CD4-positive, alpha-beta T cell (primary cell): Measurements from ENCODE around the gene PDGFD. TPM values are rescaled to one million over a fixed set of nuclear protein-coding genes. Genes with fewer than 3 reads are reported as not detected.

Experiments used
- ATAC-seq: fragments of 200-7000 bp; cut with Tn5 transposase; one replicate; pipeline ENCODE4 v1.10.0; 2022; ENCODE audit warnings: mild to moderate bottlenecking; ENCODE audit not compliant: poor library complexity
- CTCF ChIA-PET: fragments of 350-600 bp; sonication (Branson Sonifier 250); formaldehyde crosslinking; loops from one replicate; lab custom pipeline; 2021; ENCODE audit warnings: antibody characterized with exemption, inconsistent platforms; lab: Charles Lee
- POLR2A ChIA-PET: fragments of 350-600 bp; sonication (Branson Sonifier 250); formaldehyde crosslinking; loops from one replicate; lab custom pipeline; 2021; ENCODE audit warnings: antibody characterized with exemption, inconsistent platforms; lab: Charles Lee
- DNase-seq, 14 experiments: peaks; one replicate each; pipeline ENCODE4 v3.0.0-alpha.2; 2013 to 2020; ENCODE audit warnings: mixed read lengths in 2 of 14
- H3K27ac ChIP-seq, 2 donors: one replicate each; pipeline versions ENCODE4 v1.5.1 to v1.7.0; 2013; ENCODE audit warnings: low read length in 2 of 2, low read depth in 1 of 2, mild to moderate bottlenecking in 1 of 2
- H3K27me3 ChIP-seq, 2 experiments: 1 replicate in 1 of 2; 2 replicates in 1 of 2; pipeline versions ENCODE4 v1.6.1 to v1.7.0; 2013; ENCODE audit warnings: low read length in 2 of 2, control low read depth in 1 of 2, mild to moderate bottlenecking in 1 of 2, moderate library complexity in 1 of 2; ENCODE audit not compliant: insufficient read depth in 2 of 2, control insufficient read depth in 1 of 2
- H3K36me3 ChIP-seq: one replicate; pipeline ENCODE4 v1.6.1; 2013; ENCODE audit warnings: low read length, control low read depth; ENCODE audit not compliant: insufficient read depth
- H3K4me1 ChIP-seq: one replicate; pipeline ENCODE4 v1.6.1; 2013; ENCODE audit warnings: low read length, control low read depth; ENCODE audit not compliant: insufficient read depth
- H3K4me3 ChIP-seq: one replicate; pipeline ENCODE4 v1.5.1; 2013; ENCODE audit warnings: mild to moderate bottlenecking, low read length, moderate library complexity
- H3K9me3 ChIP-seq, 2 experiments: 1 replicate in 1 of 2; 2 replicates in 1 of 2; pipeline versions ENCODE4 v1.6.1 to v1.7.0; 2013; ENCODE audit warnings: low read length in 2 of 2, mild to moderate bottlenecking in 2 of 2, control low read depth in 1 of 2, moderate library complexity in 1 of 2; ENCODE audit not compliant: control insufficient read depth in 1 of 2, insufficient read depth in 1 of 2
- H3K27ac Mint-ChIP-seq: one replicate; pipeline ENCODE4 v1.8.0; 2020; ENCODE audit warnings: mixed read lengths
- H3K27me3 Mint-ChIP-seq: one replicate; pipeline ENCODE4 v1.8.0; 2021; ENCODE audit warnings: mixed read lengths
- H3K36me3 Mint-ChIP-seq: one replicate; pipeline ENCODE4 v1.8.0; 2021; ENCODE audit warnings: low read depth, mixed read lengths
- H3K4me1 Mint-ChIP-seq: one replicate; pipeline ENCODE4 v1.8.0; 2021; ENCODE audit warnings: low read depth, mixed read lengths
- H3K4me3 Mint-ChIP-seq: one replicate; pipeline ENCODE4 v1.8.0; 2020; ENCODE audit warnings: mild to moderate bottlenecking, mixed read lengths
- H3K9me3 Mint-ChIP-seq: one replicate; pipeline ENCODE4 v1.8.0; 2020; ENCODE audit warnings: mixed read lengths
- CTCF ChIP-seq: fragments of 200-600 bp; IDR thresholded peaks from one replicate; pipeline ENCODE4 v1.8.0; 2022; ENCODE audit warnings: antibody characterized with exemption, mild to moderate bottlenecking
- intact Hi-C, 2 experiments: fragments of 100-400 bp; cut with DNase I in 1 of 2; cut with micrococcal nuclease in 1 of 2; formaldehyde crosslinking; loops; one replicate each; pipeline versions ENCODE4 v1.15.1 to v1.9.0; 2023 to 2025; cut with DNase I, micrococcal nuclease
- total RNA-seq, 174 experiments: library from RNA in 2 of 174; stranded (reverse) in 2 of 174; gene quantifications; one replicate each; pipeline ENCODE4 v1.2.3 and lab custom pipeline; 2021 to 2026

Gene PDGFD
- total RNA-seq, 2 experiments from 2014 or later, result not detected

DNA sequence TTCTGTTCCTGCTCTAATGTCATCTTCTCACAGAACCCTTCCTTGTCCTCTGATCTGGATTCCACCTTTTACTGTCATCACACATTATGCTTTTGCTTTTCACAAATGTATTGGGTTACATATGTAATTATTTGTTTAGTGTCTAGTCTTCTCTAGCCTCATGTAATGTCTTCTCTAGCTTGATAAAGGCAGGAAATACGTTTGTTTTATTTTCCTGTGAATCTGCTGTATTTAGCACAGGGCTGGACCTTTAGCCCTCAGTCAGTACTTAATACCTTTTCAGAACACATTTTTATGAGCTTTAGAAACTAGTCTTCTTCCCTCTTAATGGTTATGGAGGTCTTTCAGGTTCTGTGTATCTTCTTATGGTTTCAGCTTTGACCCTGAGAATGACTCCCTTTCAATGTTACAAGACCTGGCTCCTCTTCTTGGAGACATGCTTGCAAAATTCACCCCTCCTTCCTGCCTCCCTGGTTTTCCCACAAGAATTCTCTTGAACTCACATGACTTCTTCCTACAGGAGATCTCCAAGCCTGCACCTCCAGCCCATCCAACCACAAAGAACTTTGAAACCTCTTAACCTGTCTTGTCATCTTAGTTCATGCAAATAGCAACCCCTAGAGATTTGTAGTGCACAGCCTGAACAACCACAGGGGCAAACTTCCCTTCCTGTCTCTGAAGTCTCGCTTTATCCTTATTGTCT lies 260.2 kb downstream of the PDGFD start:
- Histone ChIP-seq H3K4me1 (no peaks in the 10 kb centered on the region), H3K9me3 (no peaks in the 10 kb centered on the region), H3K27ac (no peak overlapping the region), H3K27me3 (no peaks in the 10 kb centered on the region), H3K4me3 (no peak overlapping the region), H3K36me3 (no peaks in the 10 kb centered on the region)
- no peaks in the 10 kb centered on the region for H3K27me3 Mint-ChIP-seq
- intact Hi-C loops, result no loop called here
- H3K4me1 Mint-ChIP-seq, result no peaks in the 10 kb centered on the region
- ChIA-PET POLR2A (no interaction called here), CTCF (no interaction called here)
- no peak for TF ChIP-seq CTCF
- H3K9me3 Mint-ChIP-seq, result no peaks in the 10 kb centered on the region
- no peaks in the 10 kb centered on the region for H3K36me3 Mint-ChIP-seq
- no peak overlapping the region for H3K4me3 Mint-ChIP-seq
- no peak for ATAC-seq
- no peak for DNase-seq
- no peak overlapping the region for H3K27ac Mint-ChIP-seq

DNA sequence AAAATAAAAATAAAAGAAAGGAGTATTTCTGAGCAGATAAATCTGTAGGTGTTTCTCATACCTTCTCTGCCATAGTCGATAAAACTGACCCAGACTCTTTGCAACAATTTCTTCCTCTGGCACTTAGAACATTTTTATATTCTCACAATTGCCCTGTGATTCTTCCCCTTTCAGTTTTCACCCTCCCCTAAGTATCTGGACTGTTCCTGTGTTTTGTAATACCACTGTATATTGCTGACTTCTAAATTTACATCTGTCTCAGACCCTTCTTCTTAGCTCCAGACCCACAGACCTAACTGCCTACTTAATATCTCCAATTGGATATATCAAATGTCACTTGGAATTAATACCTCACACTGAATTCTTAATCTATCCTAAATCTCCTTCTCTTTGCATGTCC lies 261.0 kb downstream of the PDGFD start:
- H3K36me3 ChIP-seq, result no peaks in the 10 kb centered on the region
- no peak overlapping the region for H3K27ac ChIP-seq
- no peaks in the 10 kb centered on the region for H3K27me3 ChIP-seq
- no peaks in the 10 kb centered on the region for H3K9me3 ChIP-seq
- DNase-seq, result no peak
- ChIA-PET CTCF (no interaction called here), POLR2A (no interaction called here)
- Mint-ChIP-seq H3K4me3 (no peak overlapping the region), H3K27me3 (no peaks in the 10 kb centered on the region), H3K4me1 (no peaks in the 10 kb centered on the region), H3K9me3 (no peaks in the 10 kb centered on the region), H3K27ac (no peak overlapping the region), H3K36me3 (no peaks in the 10 kb centered on the region)
- no peak for ATAC-seq
- H3K4me3 ChIP-seq, result no peak overlapping the region
- TF ChIP-seq CTCF, result no peak
- H3K4me1 ChIP-seq, result no peaks in the 10 kb centered on the region
- intact Hi-C loops, result no loop called here

GRCh38 chr11:103901656-103902055 lies 262.3 kb downstream of the PDGFD start:
- H3K4me1 Mint-ChIP-seq, result no peaks in the 10 kb centered on the region
- H3K27ac Mint-ChIP-seq, result no peak overlapping the region
- H3K36me3 Mint-ChIP-seq, result no peaks in the 10 kb centered on the region
- no peaks in the 10 kb centered on the region for H3K27me3 ChIP-seq
- intact Hi-C loops, result no loop called here
- no peaks in the 10 kb centered on the region for H3K36me3 ChIP-seq
- no peaks in the 10 kb centered on the region for H3K27me3 Mint-ChIP-seq
- ChIA-PET CTCF (no interaction called here), POLR2A (no interaction called here)
- TF ChIP-seq CTCF, result no peak
- no peak overlapping the region for H3K4me3 Mint-ChIP-seq
- ATAC-seq (no peak), DNase-seq (no peak)
- no peaks in the 10 kb centered on the region for H3K4me1 ChIP-seq
- H3K27ac ChIP-seq, result no peak overlapping the region
- H3K4me3 ChIP-seq, result no peak overlapping the region
- H3K9me3 ChIP-seq, result no peaks in the 10 kb centered on the region
- no peaks in the 10 kb centered on the region for H3K9me3 Mint-ChIP-seq
